GM23248 (cell line): ENCODE measurements around the gene SLIT3. TPM values are rescaled to one million over a fixed set of nuclear protein-coding genes. Genes with fewer than 3 reads are reported as not detected.
A peak's percentile ranks its signal among the peaks of the same experiment; 100 is the strongest.

Source experiments
- DNase-seq: peaks from one replicate; pipeline ENCODE4 v3.0.0-alpha.2; 2015
- H2AFZ ChIP-seq: fragments of 200-600 bp; sonication (generic); 2 replicates; pipeline ENCODE4 v1.6.1; 2016; ENCODE audit warnings: antibody characterized with exemption
- H3F3A ChIP-seq: fragments of 200-600 bp; sonication (generic); 2 replicates; pipeline ENCODE4 v1.6.1; 2016; ENCODE audit warnings: mild to moderate bottlenecking, antibody characterized with exemption, mixed run types; ENCODE audit not compliant: insufficient read depth
- H3K27ac ChIP-seq: fragments of 200-600 bp; sonication (generic); 2 replicates; pipeline ENCODE4 v1.5.1; 2016; ENCODE audit warnings: mild to moderate bottlenecking
- H3K27me3 ChIP-seq: fragments of 200-600 bp; sonication (generic); replicated peaks from 2 replicates; pipeline ENCODE4 v1.6.1; 2016; ENCODE audit warnings: mild to moderate bottlenecking; ENCODE audit not compliant: insufficient read depth
- H3K36me3 ChIP-seq: fragments of 200-600 bp; sonication (generic); 2 replicates; pipeline ENCODE4 v1.6.1; 2016; ENCODE audit warnings: low read depth, mild to moderate bottlenecking
- H3K4me1 ChIP-seq: fragments of 200-600 bp; sonication (generic); 2 replicates; pipeline ENCODE4 v1.6.1; 2016; ENCODE audit warnings: mild to moderate bottlenecking; ENCODE audit not compliant: insufficient read depth
- H3K4me2 ChIP-seq: fragments of 200-600 bp; sonication (generic); one replicate; pipeline ENCODE4 v1.6.1; 2016; ENCODE audit warnings: mild to moderate bottlenecking; ENCODE audit not compliant: unreplicated experiment
- H3K4me3 ChIP-seq: fragments of 200-600 bp; sonication (generic); 2 replicates; pipeline ENCODE4 v1.5.1; 2016; ENCODE audit warnings: mild to moderate bottlenecking
- H3K79me2 ChIP-seq: fragments of 200-600 bp; sonication (generic); 2 replicates; pipeline ENCODE4 v1.6.1; 2016; ENCODE audit warnings: mild to moderate bottlenecking; ENCODE audit not compliant: insufficient read depth
- H3K9ac ChIP-seq: fragments of 200-600 bp; sonication (generic); 2 replicates; pipeline ENCODE4 v1.6.1; 2016; ENCODE audit warnings: mild to moderate bottlenecking
- H3K9me2 ChIP-seq: fragments of 200-600 bp; sonication (generic); 2 replicates; pipeline ENCODE4 v1.6.1; 2016; ENCODE audit warnings: mixed run types, mild to moderate bottlenecking, moderate library complexity; ENCODE audit not compliant: insufficient read depth
- H3K9me3 ChIP-seq: fragments of 200-600 bp; sonication (generic); one replicate; pipeline ENCODE4 v1.6.1; 2017; ENCODE audit warnings: low read depth
- H4K20me1 ChIP-seq: fragments of 200-600 bp; sonication (generic); 2 replicates; pipeline ENCODE4 v1.6.0; 2016; ENCODE audit not compliant: insufficient read depth
- EZH2 ChIP-seq: fragments of 200-600 bp; sonication (generic); IDR thresholded peaks from 2 replicates; pipeline ENCODE4 v1.6.1; 2018; ENCODE audit warnings: antibody characterized with exemption, mild to moderate bottlenecking; ENCODE audit not compliant: insufficient read depth, poor library complexity, severe bottlenecking
- EZH2phosphoT487 ChIP-seq: fragments of 200-600 bp; sonication (generic); IDR thresholded peaks from 2 replicates; pipeline ENCODE4 v1.6.1; 2018; ENCODE audit warnings: antibody characterized with exemption, moderate library complexity, mild to moderate bottlenecking, low read depth; ENCODE audit not compliant: insufficient read depth
- WGBS, 2 experiments: methylation state at CpG; one replicate each; pipeline ENCODE4 v1.1.6; 2015 to 2017; ENCODE audit warnings: low lambda C conversion rate in 2 of 2, low coverage in 1 of 2; ENCODE audit errors: missing lambda C conversion rate in 2 of 2; 5-methylcytosine and 5-hydroxymethylcytosine counted together
- in situ Hi-C: fragments of 300-500 bp; cut with MboI; formaldehyde crosslinking; loops from 2 replicates; pipeline ENCODE4 v1.15.0; 2020
- polyA plus RNA-seq: library from polyadenylated mRNA; unstranded; fragments of >200 nt; fragmentation: Nextera tagmentation; extraction: Ambion mirVana; gene quantifications from 2 replicates; pipeline ENCODE4 v1.2.1, GENCODE V29; 2016
- total RNA-seq: library from RNA; depleted of rRNA; stranded (reverse); fragments of >200 nt; shearing (Covaris generic); gene quantifications from 2 replicates; pipeline ENCODE4 v1.2.3, GENCODE V29; 2014

Gene SLIT3
- total and polyA plus RNA-seq, 2 experiments from 2014 or later: 61.9 to 100 TPM

- DNase-seq: no peak
- H3K27me3 ChIP-seq: no peaks in the 10 kb centered on the region
- H3K9me3 ChIP-seq: no peaks in the 10 kb centered on the region
- no peaks in the 10 kb centered on the region for H4K20me1 ChIP-seq
- no peak overlapping the region for H3K9ac ChIP-seq
- H3K4me3 ChIP-seq: no peak overlapping the region
- no peaks in the 10 kb centered on the region for H3K79me2 ChIP-seq
- 70 to 79% methylated on average over 5 of the region's 5 CpGs for WGBS, 2 experiments
- TF ChIP-seq EZH2phosphoT487 (no peak), EZH2 (no peak)
- no peak overlapping the region for H3K4me2 ChIP-seq
- no peaks in the 10 kb centered on the region for H3F3A ChIP-seq
- no peaks in the 10 kb centered on the region for H3K9me2 ChIP-seq
- no peaks in the 10 kb centered on the region for H3K36me3 ChIP-seq
- no peak overlapping the region for H3K27ac ChIP-seq
- in situ Hi-C loops: no loop called here
- H3K4me1 ChIP-seq: no peaks in the 10 kb centered on the region
- no peak overlapping the region for H2AFZ ChIP-seq
Measured at GRCh38 chr5:168829044-168829443, 471.9 kb downstream of the SLIT3 start.

- H3K27ac ChIP-seq: no peak overlapping the region
- TF ChIP-seq EZH2: no peak
- TF ChIP-seq EZH2phosphoT487: no peak
- H3K9me2 ChIP-seq: no peaks in the 10 kb centered on the region
- no peaks in the 10 kb centered on the region for H3K27me3 ChIP-seq
- H2AFZ ChIP-seq: no peak overlapping the region
- no peak overlapping the region for H3K9ac ChIP-seq
- no peak overlapping the region for H3K4me3 ChIP-seq
- H3K4me1 ChIP-seq: 0 out of 2 replicates have a peak, but pooled peaks cover 4% of the 10 kb centered on the region
- no peaks in the 10 kb centered on the region for H3K9me3 ChIP-seq
- no peaks in the 10 kb centered on the region for H3F3A ChIP-seq
- H3K4me2 ChIP-seq: no peak overlapping the region
- in situ Hi-C loops: no loop called here
- no peaks in the 10 kb centered on the region for H3K36me3 ChIP-seq
- H4K20me1 ChIP-seq: no peaks in the 10 kb centered on the region
- DNase-seq: no peak
- WGBS, 2 experiments: 95 to 98% methylated on average over 3 of the region's 3 CpGs
- no peaks in the 10 kb centered on the region for H3K79me2 ChIP-seq
Measured at GRCh38 chr5:168827636-168828035, 473.3 kb downstream of the SLIT3 start.

- H3K9me3 ChIP-seq: no peaks in the 10 kb centered on the region
- no peak overlapping the region for H3K27ac ChIP-seq
- WGBS, 2 experiments: 53 to 60% methylated on average over 7 of the region's 7 CpGs
- H3K4me2 ChIP-seq: no peak overlapping the region
- H3K4me1 ChIP-seq: peaks cover 11% of the 10 kb centered on the region; the same call in 1 of the 2 replicates
- no peaks in the 10 kb centered on the region for H3K9me2 ChIP-seq
- H3K36me3 ChIP-seq: no peaks in the 10 kb centered on the region
- in situ Hi-C loops: no loop called here
- H3K27me3 ChIP-seq: no peaks in the 10 kb centered on the region
- H3K79me2 ChIP-seq: no peaks in the 10 kb centered on the region
- no peaks in the 10 kb centered on the region for H3F3A ChIP-seq
- H3K9ac ChIP-seq: no peak overlapping the region
- DNase-seq: no peak
- no peak overlapping the region for H3K4me3 ChIP-seq
- no peak overlapping the region for H2AFZ ChIP-seq
- TF ChIP-seq EZH2phosphoT487 (no peak), EZH2 (no peak)
- no peaks in the 10 kb centered on the region for H4K20me1 ChIP-seq
Measured at GRCh38 chr5:168826246-168826725, 474.7 kb downstream of the SLIT3 start.

GRCh38 chr5:168822745-168823281, 478.1 kb downstream of the SLIT3 start:
- no peaks in the 10 kb centered on the region for H4K20me1 ChIP-seq
- no peaks in the 10 kb centered on the region for H3K27me3 ChIP-seq
- no peak overlapping the region for H2AFZ ChIP-seq
- in situ Hi-C loops: no loop called here
- TF ChIP-seq EZH2phosphoT487: no peak
- TF ChIP-seq EZH2: no peak
- H3K9me3 ChIP-seq: no peaks in the 10 kb centered on the region
- peaks cover 11% of the 10 kb centered on the region; the same call in 1 of the 2 replicates for H3K4me1 ChIP-seq
- H3K9ac ChIP-seq: no peak overlapping the region
- peak; percentile 83 for DNase-seq
- no peaks in the 10 kb centered on the region for H3F3A ChIP-seq
- WGBS, 2 experiments: 85 to 91% methylated on average over 10 of the region's 10 CpGs
- H3K4me3 ChIP-seq: no peak overlapping the region
- no peaks in the 10 kb centered on the region for H3K36me3 ChIP-seq
- no peaks in the 10 kb centered on the region for H3K9me2 ChIP-seq
- H3K27ac ChIP-seq: 0 out of 2 replicates have a peak overlapping the region, but pooled peaks have one; percentile 17
- H3K4me2 ChIP-seq: no peak overlapping the region
- H3K79me2 ChIP-seq: no peaks in the 10 kb centered on the region

- Histone ChIP-seq H3K4me1 (peaks cover 11% of the 10 kb centered on the region; the same call in 1 of the 2 replicates), H3K36me3 (no peaks in the 10 kb centered on the region), H3F3A (no peaks in the 10 kb centered on the region), H3K27me3 (no peaks in the 10 kb centered on the region), H3K4me3 (no peak overlapping the region), H3K27ac (no peak overlapping the region), H3K79me2 (no peaks in the 10 kb centered on the region), H3K9me2 (no peaks in the 10 kb centered on the region), H3K9ac (no peak overlapping the region), H3K4me2 (no peak overlapping the region), H2AFZ (no peak overlapping the region), H4K20me1 (no peaks in the 10 kb centered on the region), H3K9me3 (no peaks in the 10 kb centered on the region)
- TF ChIP-seq EZH2phosphoT487 (no peak), EZH2 (no peak)
- WGBS, 2 experiments: 74 to 76% methylated on average over 4 of the region's 4 CpGs
- DNase-seq: no peak
- in situ Hi-C loops: no loop called here
Measured at GRCh38 chr5:168822248-168822744, 478.6 kb downstream of the SLIT3 start.
